ENCODE measurements around the gene XAGE1A.
"Not testable (repeated sequence)": the region's sequence is repeated elsewhere in the genome, so short reads cannot be mapped to it uniquely, and the experiment has no call there.

GRCh38 chrX:52495545-52496418 is at the start of gene XAGE1A:
- not testable (repeated sequence) for TF ChIP-seq CTCF (IDR thresholded peaks at IDR 0.05; ENCODE audit: insufficient read depth, low read depth, low read length); EZH2 (IDR thresholded peaks at IDR 0.05; ENCODE audit: insufficient read depth, low read length)
